PFSK-1 (cell line): ENCODE data around the gene GSG1L2.

Experiments used
- POLR2AphosphoS5 ChIP-seq: IDR thresholded peaks from 2 replicates; pipeline ENCODE4 v1.6.1; 2012; ENCODE audit warnings: low read depth, mild to moderate bottlenecking, control low read depth, low read length, moderate library complexity
- SIN3A ChIP-seq: IDR thresholded peaks from 2 replicates; pipeline ENCODE4 v1.6.1; 2012; ENCODE audit warnings: mild to moderate bottlenecking, low read length, moderate library complexity, borderline replicate concordance; ENCODE audit not compliant: insufficient read depth
- TAF1 ChIP-seq: IDR thresholded peaks from 2 replicates; pipeline ENCODE4 v1.6.1; 2012; ENCODE audit warnings: low read length, control low read depth, borderline replicate concordance; ENCODE audit not compliant: insufficient read depth

- TF ChIP-seq POLR2AphosphoS5 (no peak), TAF1 (no peak), SIN3A (no peak)
Measured at GRCh38 chr17:9862220-9862619, 40.3 kb upstream of the GSG1L2 start.
